Measurements from ENCODE around the gene KRTAP5-9. TPM values are rescaled to one million over a fixed set of nuclear protein-coding genes. Genes with fewer than 3 reads are reported as not detected.

The KRTAP5-9 gene
- total RNA-seq, 3 donors from 2014 or later (not counting 1 experiment from before 2014, with no cell fraction given), result 0.31 TPM; not detected in 2

DNA sequence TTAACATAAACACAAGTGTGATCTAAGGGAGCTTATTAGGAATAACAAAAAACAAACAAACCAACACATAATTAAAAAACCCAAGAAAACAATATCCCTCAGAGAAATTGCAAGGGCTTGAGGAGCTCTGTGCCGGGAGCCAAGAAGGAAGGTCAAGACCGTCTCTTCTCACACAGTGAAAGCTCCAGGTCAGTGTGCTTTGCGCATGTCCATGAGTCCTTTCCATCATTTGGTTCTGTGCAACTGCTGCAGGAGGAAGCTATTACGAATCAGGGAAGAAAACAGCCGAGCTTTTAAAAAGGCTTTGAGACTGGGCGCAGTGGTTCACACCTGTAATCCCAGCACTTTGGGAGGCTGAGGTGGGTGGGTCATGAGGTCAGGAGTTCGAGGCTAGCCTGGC, 5.8 kb upstream of the KRTAP5-9 start:
- Histone ChIP-seq H3K36me3 (ENCODE audit: control insufficient read depth, insufficient read depth, low read length) (no peaks in the 10 kb centered on the region), H3K9me3 (ENCODE audit: control insufficient read depth, insufficient read depth, low read length) (no peaks in the 10 kb centered on the region), H3K27me3 (ENCODE audit: control insufficient read depth, insufficient read depth, low read length) (no peaks in the 10 kb centered on the region), H3K4me3 (ENCODE audit: low read length) (no peak overlapping the region), H3K27ac (ENCODE audit: low read length) (no peak overlapping the region), H3K4me1 (ENCODE audit: control insufficient read depth, insufficient read depth, low read length) (no peaks in the 10 kb centered on the region)
- intact Hi-C loops (cut with micrococcal nuclease), result no loop called here
- peaks cover 7 to 17% of the 10 kb centered on the region in 2 donors for H3K4me1 Mint-ChIP-seq
- 85% methylated on average over 7 of the region's 7 CpGs for WGBS (ENCODE audit: insufficient coverage)
- TF ChIP-seq, protein P1, sequence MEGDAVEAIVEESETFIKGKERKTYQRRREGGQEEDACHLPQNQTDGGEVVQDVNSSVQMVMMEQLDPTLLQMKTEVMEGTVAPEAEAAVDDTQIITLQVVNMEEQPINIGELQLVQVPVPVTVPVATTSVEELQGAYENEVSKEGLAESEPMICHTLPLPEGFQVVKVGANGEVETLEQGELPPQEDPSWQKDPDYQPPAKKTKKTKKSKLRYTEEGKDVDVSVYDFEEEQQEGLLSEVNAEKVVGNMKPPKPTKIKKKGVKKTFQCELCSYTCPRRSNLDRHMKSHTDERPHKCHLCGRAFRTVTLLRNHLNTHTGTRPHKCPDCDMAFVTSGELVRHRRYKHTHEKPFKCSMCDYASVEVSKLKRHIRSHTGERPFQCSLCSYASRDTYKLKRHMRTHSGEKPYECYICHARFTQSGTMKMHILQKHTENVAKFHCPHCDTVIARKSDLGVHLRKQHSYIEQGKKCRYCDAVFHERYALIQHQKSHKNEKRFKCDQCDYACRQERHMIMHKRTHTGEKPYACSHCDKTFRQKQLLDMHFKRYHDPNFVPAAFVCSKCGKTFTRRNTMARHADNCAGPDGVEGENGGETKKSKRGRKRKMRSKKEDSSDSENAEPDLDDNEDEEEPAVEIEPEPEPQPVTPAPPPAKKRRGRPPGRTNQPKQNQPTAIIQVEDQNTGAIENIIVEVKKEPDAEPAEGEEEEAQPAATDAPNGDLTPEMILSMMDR (IDR thresholded peaks at IDR 0.05), result no peak
- H3K9me3 Mint-ChIP-seq, result no peaks in the 10 kb centered on the region
- H3K4me3 Mint-ChIP-seq, result no peak overlapping the region
- H3K27me3 Mint-ChIP-seq (ENCODE audit: low read depth in 2 of 2), result peaks cover 16 to 18% of the 10 kb centered on the region in 2 donors
- H3K27ac Mint-ChIP-seq, result no peak overlapping the region
- no peaks in the 10 kb centered on the region for H3K36me3 Mint-ChIP-seq
- ATAC-seq (no peak), DNase-seq (no peak)

GRCh38 chr11:71542879-71543777, 5.1 kb upstream of the KRTAP5-9 start:
- ATAC-seq, result no peak
- Histone ChIP-seq H3K36me3 (ENCODE audit: control insufficient read depth, insufficient read depth, low read length) (no peaks in the 10 kb centered on the region), H3K4me1 (ENCODE audit: control insufficient read depth, insufficient read depth, low read length) (no peaks in the 10 kb centered on the region), H3K27ac (ENCODE audit: low read length) (no peak overlapping the region), H3K27me3 (ENCODE audit: control insufficient read depth, insufficient read depth, low read length) (no peaks in the 10 kb centered on the region), H3K9me3 (ENCODE audit: control insufficient read depth, insufficient read depth, low read length) (no peaks in the 10 kb centered on the region), H3K4me3 (ENCODE audit: low read length) (no peak overlapping the region)
- peaks cover 7 to 17% of the 10 kb centered on the region in 2 donors for H3K4me1 Mint-ChIP-seq
- H3K4me3 Mint-ChIP-seq, result no peak overlapping the region
- H3K9me3 Mint-ChIP-seq, result no peaks in the 10 kb centered on the region
- WGBS (ENCODE audit: insufficient coverage), result 80% methylated on average over 15 of the region's 15 CpGs
- intact Hi-C loops (cut with micrococcal nuclease), result no loop called here
- no peak for DNase-seq
- H3K36me3 Mint-ChIP-seq, result no peaks in the 10 kb centered on the region
- H3K27ac Mint-ChIP-seq, result no peak overlapping the region
- TF ChIP-seq, protein P1 (IDR thresholded peaks at IDR 0.05), result no peak
- H3K27me3 Mint-ChIP-seq (ENCODE audit: low read depth in 2 of 2), result peaks cover 18 to 24% of the 10 kb centered on the region in 2 donors

DNA sequence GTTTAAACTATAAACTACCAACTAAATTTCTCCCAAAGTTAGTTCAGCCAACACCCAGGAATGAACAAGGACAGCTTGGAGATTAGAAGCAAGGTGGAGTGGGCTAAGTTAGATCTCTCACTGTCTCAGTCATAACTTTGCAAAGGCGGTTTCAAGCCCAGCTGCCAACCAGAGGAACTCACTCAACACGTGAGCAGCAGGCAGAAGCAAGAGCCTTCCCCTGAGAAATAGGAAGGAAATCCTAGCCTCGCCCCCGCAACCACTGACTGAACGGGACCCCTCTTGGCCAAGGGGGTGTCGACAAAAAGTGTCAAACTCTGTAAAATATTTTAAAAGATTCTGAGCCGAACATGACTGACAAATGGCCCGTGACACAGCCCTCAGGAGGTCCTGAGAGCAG, 4.4 kb upstream of the KRTAP5-9 start:
- H3K4me3 ChIP-seq (ENCODE audit: low read length), result no peak overlapping the region
- Mint-ChIP-seq H3K27me3 (ENCODE audit: low read depth in 2 of 2) (peaks cover 21 to 26% of the 10 kb centered on the region in 2 donors), H3K4me1 (peaks cover 7 to 17% of the 10 kb centered on the region in 2 donors), H3K4me3 (no peak overlapping the region), H3K27ac (no peak overlapping the region), H3K9me3 (no peaks in the 10 kb centered on the region), H3K36me3 (no peaks in the 10 kb centered on the region)
- peak in 1 of 3 donors; percentile 41 for ATAC-seq
- intact Hi-C loops (cut with micrococcal nuclease), result no loop called here
- H3K27ac ChIP-seq (ENCODE audit: low read length), result no peak overlapping the region
- H3K9me3 ChIP-seq (ENCODE audit: control insufficient read depth, insufficient read depth, low read length), result no peaks in the 10 kb centered on the region
- H3K27me3 ChIP-seq (ENCODE audit: control insufficient read depth, insufficient read depth, low read length), result no peaks in the 10 kb centered on the region
- no peaks in the 10 kb centered on the region for H3K4me1 ChIP-seq (ENCODE audit: control insufficient read depth, insufficient read depth, low read length)
- H3K36me3 ChIP-seq (ENCODE audit: control insufficient read depth, insufficient read depth, low read length), result no peaks in the 10 kb centered on the region
- WGBS (ENCODE audit: insufficient coverage), result under 1% methylated on average over 8 of the region's 8 CpGs
- no peak for DNase-seq
- TF ChIP-seq, protein P1 (IDR thresholded peaks at IDR 0.05), result no peak
